GM18873 (cell line): Measurements from ENCODE around the gene CTIF.

Experiments used
- ATAC-seq: cut with Tn5 transposase; IDR thresholded peaks from one replicate; pipeline ENCODE4 v1.9.1; 2021; ENCODE audit warnings: mild to moderate bottlenecking, moderate library complexity, moderate number of reproducible peaks; ENCODE audit not compliant: unreplicated experiment, low FRiP score

The CTIF gene

GRCh38 chr18:48762836-48763718, 224.2 kb downstream of the CTIF start:
- no peak for ATAC-seq

- ATAC-seq = no peak
Measured at GRCh38 chr18:48763719-48764100, 224.9 kb downstream of the CTIF start.

- no peak for ATAC-seq
Measured at GRCh38 chr18:48765053-48765452, 226.2 kb downstream of the CTIF start.

- ATAC-seq = no peak
Measured at GRCh38 chr18:48766026-48766425, 227.2 kb downstream of the CTIF start.

- ATAC-seq = no peak
Measured at GRCh38 chr18:48766487-48766886, 227.7 kb downstream of the CTIF start.

GRCh38 chr18:48767090-48767690, 228.4 kb downstream of the CTIF start:
- no peak for ATAC-seq

- ATAC-seq = no peak
Measured at GRCh38 chr18:48769006-48769636, 230.3 kb downstream of the CTIF start.

- no peak for ATAC-seq
Measured at GRCh38 chr18:48770243-48770642, 231.4 kb downstream of the CTIF start.

GRCh38 chr18:48771641-48772375, 233.0 kb downstream of the CTIF start:
- ATAC-seq = no peak

GRCh38 chr18:48772457-48772856, 233.6 kb downstream of the CTIF start:
- ATAC-seq = no peak

GRCh38 chr18:48773821-48774220, 235.0 kb downstream of the CTIF start:
- ATAC-seq = no peak

- ATAC-seq = no peak
Measured at GRCh38 chr18:48774941-48775340, 236.1 kb downstream of the CTIF start.

- ATAC-seq = no peak
Measured at GRCh38 chr18:48775372-48776155, 236.7 kb downstream of the CTIF start.

- ATAC-seq = no peak
Measured at GRCh38 chr18:48776156-48776555, 237.3 kb downstream of the CTIF start.

- ATAC-seq = no peak
Measured at GRCh38 chr18:48776641-48777025, 237.8 kb downstream of the CTIF start.

- ATAC-seq = no peak
Measured at GRCh38 chr18:48777026-48777743, 238.4 kb downstream of the CTIF start.

GRCh38 chr18:48777744-48778116, 238.9 kb downstream of the CTIF start:
- no peak for ATAC-seq

- no peak for ATAC-seq
Measured at GRCh38 chr18:48778344-48779011, 239.6 kb downstream of the CTIF start.

GRCh38 chr18:48779462-48779861, 240.6 kb downstream of the CTIF start:
- no peak for ATAC-seq
